Stimulated activated CD4-positive, alpha-beta T cell treated with anti-CD3 and anti-CD28 coated beads, Interleukin-15, amount 100 ng/mL, for 1 hour (primary cell): Measurements from ENCODE around the gene CADPS2.

Experiments used
- DNase-seq, 2 donors: peaks; one replicate each; pipeline ENCODE4 v3.0.0-alpha.2; 2020; ENCODE audit warnings: low read depth in 1 of 2, low spot score in 1 of 2

CADPS2 gene

DNA sequence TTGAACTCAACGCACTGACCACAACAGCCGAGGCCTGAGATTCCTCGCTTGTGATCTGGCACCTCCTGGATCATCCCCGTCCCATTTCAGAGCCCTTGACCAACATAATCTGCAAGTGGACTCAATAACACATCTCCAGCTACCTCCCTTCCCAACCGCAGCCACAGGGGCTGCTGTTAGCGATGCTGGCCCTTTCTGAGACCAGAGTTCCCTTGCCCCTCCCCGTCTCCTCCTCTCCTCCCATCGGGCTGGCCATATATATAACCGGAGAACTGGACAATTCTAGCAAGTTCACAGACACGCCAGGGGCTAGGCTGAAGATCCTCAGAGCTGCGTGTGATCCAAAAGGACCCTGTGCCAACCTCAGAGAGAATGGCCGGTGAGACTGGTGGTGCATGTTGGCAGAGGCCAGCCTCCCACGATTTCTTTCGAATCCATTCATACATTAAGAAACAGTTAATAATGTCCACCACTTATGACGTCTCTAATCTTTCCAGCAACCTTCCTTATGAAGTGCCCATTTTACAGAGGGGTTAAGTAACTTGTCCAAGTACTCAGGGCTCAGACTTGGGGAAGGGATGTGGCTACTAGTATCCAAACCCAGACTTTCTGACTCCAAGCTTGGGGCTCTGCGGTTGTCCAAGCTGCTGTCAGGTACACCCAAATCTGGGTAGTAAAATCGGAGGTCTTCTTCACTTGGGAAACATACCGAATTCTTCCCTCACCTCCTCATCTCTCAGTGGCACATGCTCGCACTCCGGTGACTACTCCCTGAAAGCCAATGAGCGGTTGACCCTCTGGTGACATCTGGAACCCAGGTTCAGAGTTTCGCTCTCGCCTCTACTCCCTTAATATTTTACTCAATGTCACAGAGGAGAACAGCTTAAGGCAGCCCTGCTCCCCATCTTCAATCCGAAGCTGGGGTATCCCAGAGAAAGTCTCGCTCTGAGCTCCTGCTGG, 570.5 kb downstream of the CADPS2 start:
- DNase-seq, result no peak

DNA sequence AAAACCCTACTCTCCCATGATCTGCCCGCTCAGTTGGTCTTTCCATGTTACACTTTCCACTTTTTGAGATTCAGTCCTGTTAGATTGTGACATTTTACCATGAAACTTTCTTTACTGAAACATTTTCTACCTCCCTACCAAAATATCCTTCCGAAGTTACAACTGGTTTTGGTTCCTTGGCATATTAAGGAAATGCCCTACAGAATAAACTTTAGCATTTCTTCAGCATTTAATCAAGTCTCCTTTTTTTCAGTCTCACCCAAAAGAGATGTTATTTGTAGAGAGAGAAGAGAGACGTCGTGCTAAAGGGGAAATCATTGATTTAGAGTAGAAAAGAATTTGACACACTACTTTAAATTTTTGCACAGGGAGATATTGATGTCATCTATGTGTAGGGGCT, 572.0 kb downstream of the CADPS2 start:
- DNase-seq, result no peak

DNA sequence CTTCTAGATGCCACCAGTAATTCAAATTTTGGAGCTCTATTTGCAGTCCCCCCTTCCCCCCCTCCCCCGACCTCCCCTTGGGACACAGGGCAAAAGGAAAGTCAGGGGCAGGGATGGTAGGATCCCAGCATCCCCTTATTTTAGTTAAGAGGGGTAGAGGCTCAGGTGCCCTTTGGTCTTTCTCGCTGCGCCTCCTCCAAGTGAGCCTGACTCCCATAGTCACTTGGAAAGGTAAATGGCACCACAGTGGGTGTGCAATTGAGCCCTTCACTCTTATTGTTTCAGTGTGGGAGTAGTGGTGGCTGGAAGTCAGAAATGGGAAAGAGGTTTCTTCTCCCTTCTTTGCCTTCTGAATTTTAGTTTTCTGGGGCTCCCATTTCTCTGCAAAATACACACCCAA, 573.5 kb downstream of the CADPS2 start:
- DNase-seq, result no peak

DNA sequence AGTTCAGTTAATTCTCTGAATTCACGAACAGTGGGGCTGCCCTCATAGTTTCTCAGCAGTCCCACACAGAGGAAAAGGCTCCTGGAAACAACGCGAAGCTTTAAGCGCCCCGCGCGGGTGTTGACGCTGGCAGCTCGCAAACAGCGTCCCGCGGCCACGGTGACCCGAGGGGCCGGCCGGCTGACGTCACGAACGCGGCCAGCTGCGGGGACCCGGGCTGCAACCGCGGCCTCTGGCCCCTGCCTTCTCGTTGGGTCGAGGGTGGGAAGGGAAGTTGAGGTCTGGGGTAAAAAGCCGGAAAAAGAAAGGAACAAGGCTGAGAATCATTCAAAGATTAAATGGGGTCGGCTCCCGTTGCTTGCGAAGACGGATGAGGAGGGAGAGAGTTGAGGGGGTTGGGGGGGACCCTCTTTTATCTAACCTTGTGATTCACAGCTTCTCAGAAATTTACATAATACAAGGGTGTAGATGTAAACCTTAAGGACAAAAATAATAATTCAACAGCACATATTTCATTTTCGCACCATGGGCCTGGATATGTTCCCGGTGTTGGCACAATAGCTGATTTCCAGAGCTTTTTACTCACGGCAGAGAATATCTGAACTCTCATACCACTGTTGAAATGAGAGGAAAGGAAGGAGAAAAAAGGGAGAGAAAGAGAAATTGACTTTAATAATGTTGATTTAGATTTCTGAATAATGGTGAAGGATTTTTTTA, 574.4 kb downstream of the CADPS2 start:
- no peak for DNase-seq

DNA sequence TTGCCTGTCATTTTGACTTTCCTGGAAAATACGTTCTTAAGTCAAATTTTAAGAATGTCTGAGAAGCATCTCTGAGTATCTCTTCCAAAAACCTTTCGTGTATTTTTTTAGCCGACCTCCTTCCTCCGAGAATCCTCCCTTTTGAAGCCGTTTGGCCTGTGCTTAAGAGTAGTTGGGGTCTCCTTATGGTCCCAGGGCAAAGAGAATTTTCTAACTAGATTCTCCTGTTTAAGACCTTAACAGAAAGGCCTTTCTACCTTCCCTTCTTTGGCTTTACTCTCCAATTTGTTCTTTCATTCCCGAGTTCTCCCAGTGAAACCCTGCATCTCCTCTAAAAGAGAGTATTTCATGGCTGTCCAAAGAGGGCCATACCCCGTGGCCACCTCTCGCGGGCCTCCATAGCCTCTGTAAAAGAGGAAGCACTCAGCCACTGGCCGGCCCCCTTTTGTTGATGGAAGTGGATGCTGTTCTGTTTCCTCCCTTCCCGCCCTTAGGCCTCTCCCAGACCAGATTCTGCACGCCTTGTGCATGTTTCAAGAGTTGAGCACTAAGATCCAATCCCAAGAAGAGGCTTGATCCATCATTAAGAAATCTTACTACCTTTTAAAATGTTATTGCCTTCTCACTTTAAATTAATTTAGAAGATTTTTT, 575.1 kb downstream of the CADPS2 start:
- DNase-seq, result no peak

DNA sequence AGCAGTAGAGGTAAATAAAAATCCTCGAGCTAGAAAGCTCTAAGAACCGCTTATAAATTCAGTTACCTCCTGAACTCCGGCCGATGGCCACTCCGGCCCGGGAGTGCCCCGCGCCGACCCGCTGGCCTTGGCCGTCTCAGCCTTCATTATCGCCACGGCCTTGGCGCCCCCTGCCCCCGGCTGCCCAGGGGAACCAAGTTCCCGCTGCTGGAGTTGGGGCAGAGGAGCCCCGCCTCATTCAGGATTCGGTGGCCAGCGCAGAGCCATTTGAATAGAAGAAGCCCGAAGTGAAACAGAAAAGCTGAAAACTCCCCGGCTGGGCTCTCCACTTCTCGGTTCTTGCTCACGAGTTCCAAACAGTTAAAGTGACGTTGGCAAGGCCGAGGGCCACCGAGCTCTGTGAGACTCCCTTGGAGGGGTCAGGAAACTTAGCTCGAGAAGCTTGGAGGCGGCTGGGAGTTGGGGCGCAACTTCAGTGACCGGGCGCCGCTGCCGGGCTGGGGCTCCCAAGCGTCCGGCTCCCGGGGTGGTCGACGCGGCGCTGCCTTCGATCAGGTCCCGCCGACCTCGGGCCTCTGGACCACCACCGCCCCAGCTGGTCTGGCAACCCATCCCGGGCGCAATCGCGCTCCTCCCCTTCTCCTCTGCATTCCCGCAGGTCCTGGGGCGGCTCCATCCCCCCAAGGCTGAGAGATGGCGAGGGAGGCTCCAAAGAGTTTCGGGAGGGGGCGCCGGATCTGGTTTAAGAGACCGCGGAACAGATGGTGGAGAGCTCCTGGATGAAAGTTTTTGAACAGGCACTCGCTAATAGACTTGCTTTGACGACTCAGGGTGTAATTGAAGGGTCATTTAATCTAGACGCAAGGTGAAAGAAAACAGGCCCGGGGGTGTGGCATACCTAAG, 575.9 kb downstream of the CADPS2 start:
- DNase-seq, result no peak

DNA sequence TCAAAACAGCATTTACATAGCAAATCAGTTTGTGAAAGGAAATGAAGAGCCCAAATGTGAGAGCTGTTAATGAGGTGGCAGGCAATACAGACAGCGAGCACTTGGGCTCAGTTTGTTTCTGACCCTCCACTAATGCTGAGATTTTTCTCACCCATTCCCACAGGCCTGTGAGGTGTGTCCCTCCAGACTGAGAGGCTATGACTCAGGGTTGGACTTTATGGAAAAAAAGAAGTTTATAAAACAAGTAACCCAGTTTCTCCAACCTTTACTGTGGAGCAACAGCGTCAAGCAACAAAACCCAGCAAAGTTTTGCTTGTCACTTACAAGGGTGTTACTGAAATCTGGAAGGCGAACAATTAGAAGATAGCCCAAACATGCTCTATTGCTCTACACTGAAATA, 576.8 kb downstream of the CADPS2 start:
- DNase-seq, result no peak

DNA sequence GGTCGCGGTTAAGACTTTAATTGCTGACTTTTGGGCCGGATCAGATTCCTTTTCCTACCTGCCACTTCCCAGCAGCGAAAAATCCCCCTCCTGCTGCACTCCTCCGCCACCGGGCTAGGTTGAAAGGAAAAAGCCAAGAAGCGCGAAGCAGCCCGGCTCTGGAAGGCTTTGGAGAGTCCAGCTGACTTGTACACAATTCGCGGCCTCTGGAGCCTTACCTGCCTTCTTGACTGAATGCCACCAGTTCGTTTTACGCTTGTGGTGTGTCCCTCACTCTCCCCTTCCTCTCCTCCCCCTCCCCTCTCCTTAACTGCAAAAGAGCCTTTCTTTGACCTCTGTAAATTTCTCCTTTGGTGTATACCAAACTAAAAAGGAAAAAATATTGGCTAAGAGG, 579.0 kb downstream of the CADPS2 start:
- DNase-seq, result no peak

DNA sequence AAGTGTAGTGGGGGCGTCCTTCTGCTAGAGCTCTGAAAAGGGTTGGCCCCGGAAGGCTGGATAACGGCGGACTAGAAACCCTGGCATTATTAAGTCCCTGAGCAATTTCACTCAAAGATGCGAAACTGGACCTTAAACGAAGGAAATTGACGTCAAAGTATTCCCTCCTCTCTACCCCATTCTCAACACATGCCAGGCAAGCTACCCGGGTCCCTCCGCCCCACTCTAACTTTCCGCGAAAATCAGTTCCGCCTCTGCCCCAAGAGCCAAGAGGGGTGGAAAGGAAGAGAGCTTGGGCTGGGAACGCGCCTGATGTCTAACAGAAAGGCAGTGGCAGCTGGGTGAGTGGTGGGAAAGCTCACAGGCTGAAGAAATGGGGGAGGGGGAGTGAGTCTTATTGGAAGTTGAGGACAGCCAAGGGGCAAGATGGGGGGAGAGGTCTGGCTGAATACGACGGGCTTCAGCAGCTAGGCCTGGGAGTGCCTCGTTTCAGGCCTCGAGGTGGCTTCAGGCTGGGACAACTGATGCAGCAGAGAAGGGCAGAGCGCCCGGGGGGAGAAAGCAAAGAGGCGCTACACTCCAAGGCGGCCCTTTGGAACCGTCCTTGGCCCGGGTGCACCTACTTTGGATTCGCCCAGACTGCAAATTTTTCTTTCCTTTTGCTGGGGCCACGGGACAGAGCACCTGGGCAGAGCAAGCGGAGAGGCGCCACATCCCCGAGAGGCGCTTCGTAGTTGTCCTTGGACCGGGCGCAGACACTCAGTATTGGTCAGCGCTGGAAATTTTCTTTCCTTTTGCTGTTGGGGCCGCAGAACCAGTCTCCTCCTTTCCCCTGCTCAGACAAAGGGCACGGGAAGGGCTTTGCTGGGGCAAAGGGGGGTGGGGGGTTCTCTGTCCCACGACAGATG, 579.7 kb downstream of the CADPS2 start:
- no peak for DNase-seq

DNA sequence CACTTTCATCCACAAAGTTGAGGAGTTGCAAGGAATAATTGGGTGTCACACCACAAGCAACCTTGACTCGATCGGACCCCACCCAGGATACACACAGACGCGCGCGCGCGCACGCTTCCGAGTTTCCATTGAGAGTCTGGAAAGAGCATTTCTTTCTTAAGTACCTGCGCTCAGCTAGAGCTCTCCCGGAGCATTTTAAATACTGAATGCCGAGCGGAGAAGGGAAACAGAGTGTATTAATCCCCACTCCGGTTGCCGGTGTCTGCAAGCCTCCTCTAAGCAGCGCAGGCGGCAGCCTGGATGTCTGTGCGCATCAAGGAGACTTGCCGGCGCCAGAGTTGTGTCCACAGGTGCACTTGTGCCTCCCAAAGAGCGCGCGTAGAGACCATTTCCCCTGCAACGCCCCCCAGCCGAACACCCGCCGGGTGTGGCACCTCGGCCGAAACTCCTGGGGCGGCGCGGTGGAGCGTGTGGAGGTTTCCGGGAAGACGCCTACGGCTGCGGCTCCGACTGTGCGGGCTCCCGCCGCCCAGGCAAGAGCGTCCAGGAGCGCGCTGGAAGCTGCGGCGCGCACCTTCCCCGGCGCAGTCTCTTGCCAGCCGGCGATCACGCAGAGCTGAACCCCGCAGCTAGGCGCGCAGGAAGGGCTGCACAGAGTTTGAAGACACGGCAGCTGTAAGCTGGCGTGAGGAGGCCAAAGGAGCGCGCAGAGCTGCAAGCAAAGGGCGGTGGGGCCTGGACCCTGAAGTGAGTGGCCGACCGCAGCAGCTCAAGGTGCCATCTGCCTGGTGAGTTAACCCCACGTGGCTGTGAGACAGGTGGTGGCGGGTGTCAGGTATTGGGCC, 580.6 kb downstream of the CADPS2 start:
- no peak for DNase-seq

DNA sequence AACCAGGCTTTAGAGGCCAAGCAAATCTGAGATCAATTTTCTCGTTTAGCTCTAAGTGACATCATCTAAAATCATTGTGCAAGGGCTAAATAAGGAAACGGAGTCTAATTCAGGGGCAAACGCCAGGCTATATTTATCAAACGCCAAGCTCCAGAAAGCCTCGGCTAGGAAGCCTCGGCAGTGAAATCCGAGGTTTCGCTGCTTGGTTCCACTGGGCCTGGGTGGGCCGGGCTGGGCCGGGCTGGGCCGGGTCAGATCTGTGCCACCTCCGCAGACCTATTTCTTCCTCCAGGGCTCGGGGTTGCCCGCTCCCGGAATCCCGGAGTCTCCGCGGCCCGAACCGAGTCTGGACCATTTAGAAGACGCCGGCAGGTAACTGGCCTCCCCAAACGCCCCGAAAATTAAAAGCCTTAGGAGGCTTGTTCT, 581.3 kb downstream of the CADPS2 start:
- no peak for DNase-seq

DNA sequence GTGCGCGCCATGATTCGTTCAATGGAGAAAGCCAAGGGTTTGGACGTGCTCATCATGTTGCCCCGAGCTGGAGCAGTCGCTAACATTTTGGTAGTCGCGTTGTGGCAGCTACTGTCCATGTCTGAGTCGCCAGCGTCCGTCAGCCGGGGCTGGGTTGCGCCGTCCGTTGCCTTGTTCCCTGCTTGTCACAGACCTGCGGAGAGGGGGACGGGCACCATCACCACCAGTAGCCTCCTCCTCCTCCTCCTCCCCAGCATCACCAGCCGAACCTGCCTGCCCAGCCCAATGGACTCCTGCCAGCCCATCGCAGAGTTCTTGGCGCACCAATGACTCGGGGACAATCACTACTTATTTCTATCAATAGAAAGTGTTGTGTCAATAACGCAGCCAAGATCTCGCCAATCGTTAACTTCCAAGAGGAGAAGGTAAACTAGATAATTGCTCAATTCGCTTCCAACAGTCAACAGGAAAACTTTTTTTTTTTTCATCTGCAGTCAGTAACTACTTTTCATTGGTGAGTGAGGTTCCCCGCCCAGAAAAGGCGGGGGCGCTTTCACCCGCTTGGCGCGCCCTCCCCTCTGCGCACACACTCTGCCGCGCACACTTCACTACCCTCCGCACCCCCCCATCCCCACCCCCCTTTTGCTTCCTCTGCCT, 581.8 kb downstream of the CADPS2 start, which contains the start of gene FEZF1:
Gene FEZF1, minus strand, starts transcription at position 432 of the 657 bp plus-strand sequence. Its CDS starts 313 bp downstream, at position 119.
- DNase-seq, result no peak

DNA sequence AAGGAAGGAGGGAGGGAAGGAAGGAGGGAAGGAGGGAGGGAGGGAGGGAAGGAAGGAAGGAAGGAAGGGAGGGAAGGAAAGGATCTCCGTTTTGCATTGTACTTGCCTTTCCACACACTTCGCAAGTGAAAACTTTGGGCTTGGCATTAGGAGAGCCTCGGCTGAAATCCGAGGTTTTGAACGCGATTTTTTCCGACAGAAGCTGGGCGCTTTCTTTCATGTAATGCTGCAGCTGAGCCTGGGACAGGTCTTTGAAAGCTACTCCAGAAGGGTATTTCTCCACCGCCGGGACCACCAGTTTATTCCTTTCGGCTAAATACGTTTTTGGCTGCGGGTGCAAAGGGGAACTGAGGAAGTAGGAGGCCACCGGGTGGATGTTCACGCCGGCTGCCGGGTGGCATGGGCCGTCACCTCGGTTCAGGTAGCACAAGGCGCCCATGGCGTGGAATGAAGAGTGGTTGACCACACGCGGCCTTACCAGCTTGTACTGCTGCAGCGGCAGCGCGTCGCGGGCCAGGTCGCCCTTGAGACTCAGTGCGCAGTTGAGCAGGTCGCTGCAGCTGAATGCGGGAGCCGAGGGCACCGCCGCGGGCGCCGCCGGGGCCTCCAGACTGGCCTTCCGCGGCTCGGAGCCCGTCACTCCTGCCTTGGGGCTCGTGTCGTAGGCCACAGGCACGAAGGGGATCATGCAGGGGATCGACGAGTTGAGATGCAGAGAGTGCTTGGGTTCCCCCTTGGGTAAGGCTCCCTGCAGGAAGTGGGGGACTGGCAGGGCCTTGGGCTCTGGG, 582.5 kb downstream of the CADPS2 start:
- DNase-seq, result no peak

DNA sequence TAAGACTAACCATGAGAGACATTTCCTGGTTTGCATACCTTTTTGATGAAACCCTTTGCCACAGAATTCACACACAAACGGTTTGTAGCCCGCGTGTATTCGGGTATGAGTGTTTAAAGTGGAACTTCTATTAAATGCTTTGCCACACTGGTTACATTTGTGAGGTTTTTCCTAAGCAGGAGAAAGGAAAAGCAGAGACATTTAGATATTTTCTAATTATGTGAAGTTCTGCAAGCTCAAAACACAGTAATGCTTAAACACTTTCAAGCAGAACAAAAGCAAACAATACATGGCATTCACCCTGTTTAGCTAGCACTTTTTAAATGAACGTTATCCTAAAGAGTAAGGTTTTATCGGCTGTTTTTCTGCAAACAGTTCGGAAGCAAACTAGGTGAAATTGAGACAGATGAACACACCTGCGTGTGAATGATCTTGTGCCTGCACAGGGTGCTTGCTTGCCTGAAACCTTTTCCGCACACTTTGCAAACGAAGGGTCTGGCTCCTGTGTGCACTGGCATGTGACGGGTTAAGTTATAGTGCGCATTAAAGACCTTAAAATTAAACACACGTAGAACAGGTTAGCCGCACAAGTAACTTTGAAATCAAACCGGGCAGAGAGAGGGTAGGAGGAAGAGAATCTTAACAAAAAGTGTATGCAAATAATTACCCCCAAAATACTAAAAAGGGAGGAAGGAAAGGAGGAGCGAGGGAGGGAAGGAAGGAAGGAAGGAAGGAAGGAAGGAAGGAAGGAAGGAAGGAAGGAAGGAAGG, 583.3 kb downstream of the CADPS2 start:
- no peak for DNase-seq

DNA sequence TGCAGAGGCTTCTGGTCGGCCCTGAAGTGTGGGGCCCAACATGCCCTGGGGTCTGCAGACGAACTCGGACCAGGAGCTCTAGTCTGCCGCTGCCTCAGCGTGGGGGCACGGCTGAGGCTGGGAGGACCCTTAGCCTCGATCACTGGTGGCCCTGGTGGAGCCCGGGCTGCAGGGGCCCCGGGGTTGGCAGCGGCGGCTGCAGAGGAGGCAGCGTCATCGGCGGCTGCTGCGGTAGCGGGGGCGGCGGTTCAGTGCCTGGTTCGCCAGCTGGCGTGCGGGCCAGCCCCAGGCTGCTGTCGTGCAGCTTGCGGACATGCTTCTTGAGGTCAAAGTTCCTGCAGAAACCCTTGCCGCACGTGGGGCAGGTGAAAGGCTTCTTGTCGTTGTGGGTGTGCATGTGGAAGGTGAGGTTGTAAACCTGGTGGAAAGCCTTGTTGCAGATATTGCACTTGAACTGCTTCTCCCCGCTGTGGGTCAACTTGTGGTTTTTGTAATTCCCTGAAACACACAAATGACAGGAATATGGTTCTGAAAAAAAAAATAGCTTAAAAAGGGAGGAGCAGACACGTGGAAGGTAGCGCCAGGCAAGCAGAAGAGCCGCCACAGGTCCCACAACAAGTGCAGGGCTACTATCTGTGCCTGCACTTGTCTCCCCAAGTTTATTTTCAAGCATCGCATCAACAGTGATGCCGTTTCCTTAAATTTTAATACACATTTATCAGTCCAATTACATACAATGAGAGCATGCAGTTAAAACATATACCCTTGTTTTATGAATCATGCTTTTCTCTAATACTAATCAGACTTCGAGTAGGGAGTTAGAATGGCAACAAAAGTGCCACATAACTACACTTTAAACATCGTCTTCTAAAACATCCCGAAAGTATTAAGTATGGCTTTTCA, 584.2 kb downstream of the CADPS2 start:
- no peak for DNase-seq
